Muscle of leg (tissue), 11 donors: Measurements from ENCODE around the gene ZNF283. TPM values are rescaled to one million over a fixed set of nuclear protein-coding genes. Genes with fewer than 3 reads are reported as not detected.

ENCODE experiments used
- DNase-seq: peaks from one replicate; pipeline ENCODE4 v3.0.0; 2013
- H3K27ac ChIP-seq: one replicate; pipeline ENCODE4 v1.5.1; 2013; ENCODE audit warnings: mild to moderate bottlenecking, low read length, control low read depth
- H3K27me3 ChIP-seq: one replicate; pipeline ENCODE4 v1.6.1; 2013; ENCODE audit warnings: low read length; ENCODE audit not compliant: control insufficient read depth, insufficient read depth
- H3K36me3 ChIP-seq: one replicate; pipeline ENCODE4 v1.6.1; 2013; ENCODE audit warnings: low read length; ENCODE audit not compliant: control insufficient read depth, insufficient read depth
- H3K4me1 ChIP-seq: one replicate; pipeline ENCODE4 v1.6.1; 2013; ENCODE audit warnings: low read length; ENCODE audit not compliant: control insufficient read depth, insufficient read depth
- H3K4me3 ChIP-seq: one replicate; pipeline ENCODE4 v1.5.1; 2013; ENCODE audit warnings: low read length, control low read depth
- H3K9me3 ChIP-seq: replicated peaks from 2 replicates; pipeline ENCODE4 v1.6.1; 2013; ENCODE audit warnings: low read depth, low read length; ENCODE audit not compliant: control insufficient read depth
- WGBS: methylation state at CpG from one replicate; pipeline ENCODE4 v1.1.5; 2013; ENCODE audit warnings: missing lambda C conversion rate; ENCODE audit not compliant: insufficient coverage; 5-methylcytosine and 5-hydroxymethylcytosine counted together
- polyA plus RNA-seq, 8 donors: library from polyadenylated mRNA; unstranded; fragments of 120-200 nt; gene quantifications; one replicate each; pipeline versions ENCODE4 v1.2.1 to v1.2.3, GENCODE V29; 2013; ENCODE audit warnings: inconsistent platforms in 1 of 8, low replicate concordance in 1 of 8; ENCODE audit not compliant: insufficient read length in 8 of 8, insufficient read depth in 1 of 8
- total RNA-seq: library from RNA; stranded (reverse); fragments of 120-200 nt; gene quantifications from one replicate; pipeline ENCODE4 v1.2.4, GENCODE V29; 2013

Gene ZNF283
- total and polyA plus RNA-seq, 9 donors: 5.9 to 16.8 (median 9.0) TPM

- H3K9me3 ChIP-seq: no peaks in the 10 kb centered on the region
- H3K27me3 ChIP-seq: peaks cover 2% of the 10 kb centered on the region
- H3K4me3 ChIP-seq: no peak overlapping the region
- H3K4me1 ChIP-seq: peaks cover 4% of the 10 kb centered on the region
- H3K36me3 ChIP-seq: no peaks in the 10 kb centered on the region
- DNase-seq: peak; percentile 48
- H3K27ac ChIP-seq: no peak overlapping the region
- WGBS: 68% methylated on average over 3 of the region's 4 CpGs
Observed at GRCh38 chr19:43784241-43784980, 42.7 kb upstream of the ZNF283 start.

- Histone ChIP-seq H3K36me3 (no peaks in the 10 kb centered on the region), H3K4me3 (no peak overlapping the region), H3K9me3 (no peaks in the 10 kb centered on the region), H3K27me3 (peaks cover 2% of the 10 kb centered on the region), H3K27ac (no peak overlapping the region), H3K4me1 (peaks cover 4% of the 10 kb centered on the region)
- peak; percentile 75 for DNase-seq
- 12% methylated on average over 9 of the region's 10 CpGs for WGBS
Observed at GRCh38 chr19:43784981-43785808, 41.9 kb upstream of the ZNF283 start.

GRCh38 chr19:43786665-43787064, 40.5 kb upstream of the ZNF283 start:
- Histone ChIP-seq H3K27ac (no peak overlapping the region), H3K36me3 (no peaks in the 10 kb centered on the region), H3K4me3 (no peak overlapping the region), H3K27me3 (peaks cover 2% of the 10 kb centered on the region), H3K4me1 (peaks cover 2% of the 10 kb centered on the region), H3K9me3 (no peaks in the 10 kb centered on the region)
- DNase-seq: no peak
- WGBS: 20% methylated on average over 1 of the region's 1 CpG

- WGBS: no CpG with 5 or more reads among the region's 3 CpGs
- H3K4me1 ChIP-seq: peaks cover 2% of the 10 kb centered on the region
- no peak overlapping the region for H3K4me3 ChIP-seq
- no peak overlapping the region for H3K27ac ChIP-seq
- DNase-seq: peak; percentile 50
- H3K27me3 ChIP-seq: peaks cover 3% of the 10 kb centered on the region
- no peaks in the 10 kb centered on the region for H3K9me3 ChIP-seq
- no peaks in the 10 kb centered on the region for H3K36me3 ChIP-seq
Observed at GRCh38 chr19:43789029-43789428, 38.1 kb upstream of the ZNF283 start.

GRCh38 chr19:43790587-43790986, 36.5 kb upstream of the ZNF283 start:
- no peaks in the 10 kb centered on the region for H3K36me3 ChIP-seq
- H3K9me3 ChIP-seq: no peaks in the 10 kb centered on the region
- H3K4me3 ChIP-seq: no peak overlapping the region
- H3K27ac ChIP-seq: no peak overlapping the region
- H3K4me1 ChIP-seq: no peaks in the 10 kb centered on the region
- peaks cover 3% of the 10 kb centered on the region for H3K27me3 ChIP-seq
- DNase-seq: no peak
- WGBS: 19% methylated on average over 2 of the region's 3 CpGs

- Histone ChIP-seq H3K27me3 (peaks cover 18% of the 10 kb centered on the region), H3K4me3 (no peak overlapping the region), H3K36me3 (no peaks in the 10 kb centered on the region), H3K9me3 (no peaks in the 10 kb centered on the region), H3K27ac (no peak overlapping the region), H3K4me1 (peaks cover 7% of the 10 kb centered on the region)
- no peak for DNase-seq
- 41% methylated on average over 3 of the region's 6 CpGs for WGBS
Observed at GRCh38 chr19:43797118-43797517, 30.0 kb upstream of the ZNF283 start.

- Histone ChIP-seq H3K9me3 (no peaks in the 10 kb centered on the region), H3K36me3 (no peaks in the 10 kb centered on the region), H3K4me3 (no peak overlapping the region), H3K4me1 (peaks cover 7% of the 10 kb centered on the region), H3K27ac (no peak overlapping the region), H3K27me3 (peaks cover 18% of the 10 kb centered on the region)
- DNase-seq: no peak
- 78% methylated on average over 6 of the region's 7 CpGs for WGBS
Observed at GRCh38 chr19:43797556-43797955, 29.6 kb upstream of the ZNF283 start.

- 34% methylated on average over 5 of the region's 5 CpGs for WGBS
Observed at GRCh38 chr19:43798026-43798545, 29.0 kb upstream of the ZNF283 start.

GRCh38 chr19:43798546-43799409, 28.3 kb upstream of the ZNF283 start:
- WGBS: 5% methylated on average over 57 of the region's 70 CpGs
- no peak overlapping the region for H3K27ac ChIP-seq

More at GRCh38 chr19:43798026-43798545, 29.0 kb upstream of the ZNF283 start:
- Histone ChIP-seq H3K27ac (no peak overlapping the region), H3K9me3 (no peaks in the 10 kb centered on the region), H3K4me1 (peaks cover 7% of the 10 kb centered on the region), H3K36me3 (no peaks in the 10 kb centered on the region), H3K4me3 (peak overlapping the region; percentile 32), H3K27me3 (peaks cover 18% of the 10 kb centered on the region)
- no peak for DNase-seq

More at GRCh38 chr19:43798546-43799409, 28.3 kb upstream of the ZNF283 start:
- Histone ChIP-seq H3K4me3 (peak overlapping the region; percentile 32), H3K36me3 (no peaks in the 10 kb centered on the region), H3K27me3 (peaks cover 15% of the 10 kb centered on the region), H3K9me3 (no peaks in the 10 kb centered on the region), H3K4me1 (peaks cover 7% of the 10 kb centered on the region)
- DNase-seq: no peak
